Activated naive CD4-positive, alpha-beta T cell treated with Interleukin-2 at 50 U/mL for 16 hours (primary cell): Measurements from ENCODE around the gene GLI3.

ENCODE experiments used
- DNase-seq: peaks from one replicate; pipeline ENCODE4 v3.0.0-alpha.2; 2020

The GLI3 gene

GRCh38 chr7:42022056-42022455, 215.0 kb downstream of the GLI3 start:
- no peak for DNase-seq

DNA sequence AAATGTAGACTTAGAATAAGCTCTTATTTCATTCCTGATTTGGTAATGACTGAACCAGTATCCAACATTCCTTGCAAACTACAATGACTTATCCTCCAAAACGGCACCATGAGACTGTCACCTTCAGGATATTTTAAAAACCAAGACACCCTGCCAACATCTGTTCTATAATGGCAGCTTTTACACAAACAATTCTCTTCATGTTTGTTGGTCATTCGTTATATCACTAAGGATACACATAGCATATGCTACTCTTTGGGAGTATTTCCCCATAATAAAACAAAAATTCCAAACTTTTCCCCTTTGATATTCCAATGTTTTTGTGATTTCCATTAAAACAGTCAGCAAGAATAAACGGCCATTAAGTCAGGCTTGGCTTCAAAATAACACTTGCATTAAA, 215.4 kb downstream of the GLI3 start:
- no peak for DNase-seq

GRCh38 chr7:42020061-42020460, 216.9 kb downstream of the GLI3 start:
- DNase-seq, result no peak

- no peak for DNase-seq
These were observed 219.5 kb downstream of the GLI3 start for GRCh38 chr7:42017349-42017986.

DNA sequence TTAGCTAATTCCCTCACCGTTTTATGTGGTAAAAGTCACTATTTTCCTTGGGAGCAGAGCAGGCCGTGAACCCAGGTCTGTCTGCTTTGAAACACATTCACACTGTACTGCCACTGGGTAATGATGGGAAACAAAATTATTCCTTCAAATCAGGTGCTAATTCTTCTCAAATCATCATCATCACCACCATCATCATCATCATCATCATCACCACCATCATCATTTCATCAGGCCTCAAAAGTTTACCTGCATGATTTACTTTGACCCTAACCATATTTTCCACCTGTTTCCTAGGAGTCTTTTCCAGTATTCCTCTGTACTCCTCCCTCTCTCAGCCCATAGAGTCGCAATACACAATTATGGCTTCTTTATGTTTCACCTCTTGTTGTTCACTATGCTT, 220.5 kb downstream of the GLI3 start:
- DNase-seq, result no peak

GRCh38 chr7:42014625-42015618, 222.1 kb downstream of the GLI3 start:
- peak; percentile 15 for DNase-seq

- DNase-seq, result no peak
These were observed 224.1 kb downstream of the GLI3 start for GRCh38 chr7:42012786-42013360.

DNA sequence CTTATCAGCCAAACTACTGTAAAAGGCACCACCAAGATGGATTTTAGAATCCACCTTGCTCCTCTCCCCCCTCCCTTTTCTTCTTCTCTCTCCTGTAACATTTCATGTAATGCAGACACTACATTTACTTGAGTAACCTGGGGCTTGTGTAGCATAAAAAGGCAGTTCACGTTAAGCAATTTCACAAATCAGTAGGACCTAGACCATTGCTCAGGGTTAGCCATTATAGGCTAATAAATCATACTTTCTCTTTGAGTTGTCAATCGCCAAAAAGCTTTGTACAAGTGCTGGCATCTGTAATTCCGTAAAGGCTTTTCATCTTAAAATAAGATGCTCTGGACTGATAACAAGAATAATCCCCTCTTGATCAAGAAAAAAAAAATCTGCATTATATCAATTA, 224.7 kb downstream of the GLI3 start:
- no peak for DNase-seq

DNA sequence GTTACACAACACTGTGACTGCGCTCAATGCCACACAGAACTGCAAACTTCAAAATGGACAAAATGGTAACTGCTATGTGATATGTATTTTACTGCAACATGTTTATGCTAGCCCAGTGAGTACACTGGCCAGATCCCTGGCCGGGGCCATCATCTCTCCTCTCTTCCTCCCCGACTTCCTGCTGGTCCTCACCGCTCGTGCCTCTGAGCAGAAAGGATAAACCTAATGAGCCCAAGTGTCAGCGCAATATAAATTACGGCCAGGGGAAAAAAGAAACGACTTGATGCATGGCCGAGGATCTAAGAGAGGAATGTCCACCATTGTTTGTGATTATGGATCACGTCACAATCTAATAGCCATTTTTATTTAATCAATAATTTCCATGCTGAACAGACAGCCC, 225.2 kb downstream of the GLI3 start:
- DNase-seq, result no peak

DNA sequence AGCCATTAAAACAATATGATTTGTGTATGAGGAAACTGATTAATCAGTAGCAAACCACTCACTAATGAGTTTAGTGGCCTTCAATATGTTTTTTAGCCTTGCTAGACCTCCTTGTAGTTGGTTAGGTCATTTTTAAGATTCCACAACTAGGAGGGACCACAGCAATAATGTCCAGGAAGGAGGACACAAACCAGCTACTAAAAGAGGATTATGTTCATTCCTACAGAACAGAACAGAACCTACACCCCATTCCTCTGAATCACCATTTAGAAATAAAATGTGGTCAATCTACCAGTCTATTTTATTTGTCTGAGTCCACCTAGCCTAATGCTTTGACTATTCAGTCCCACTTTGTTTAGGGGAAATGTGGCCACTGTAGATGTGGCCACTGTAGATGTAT, 226.3 kb downstream of the GLI3 start:
- no peak for DNase-seq

DNA sequence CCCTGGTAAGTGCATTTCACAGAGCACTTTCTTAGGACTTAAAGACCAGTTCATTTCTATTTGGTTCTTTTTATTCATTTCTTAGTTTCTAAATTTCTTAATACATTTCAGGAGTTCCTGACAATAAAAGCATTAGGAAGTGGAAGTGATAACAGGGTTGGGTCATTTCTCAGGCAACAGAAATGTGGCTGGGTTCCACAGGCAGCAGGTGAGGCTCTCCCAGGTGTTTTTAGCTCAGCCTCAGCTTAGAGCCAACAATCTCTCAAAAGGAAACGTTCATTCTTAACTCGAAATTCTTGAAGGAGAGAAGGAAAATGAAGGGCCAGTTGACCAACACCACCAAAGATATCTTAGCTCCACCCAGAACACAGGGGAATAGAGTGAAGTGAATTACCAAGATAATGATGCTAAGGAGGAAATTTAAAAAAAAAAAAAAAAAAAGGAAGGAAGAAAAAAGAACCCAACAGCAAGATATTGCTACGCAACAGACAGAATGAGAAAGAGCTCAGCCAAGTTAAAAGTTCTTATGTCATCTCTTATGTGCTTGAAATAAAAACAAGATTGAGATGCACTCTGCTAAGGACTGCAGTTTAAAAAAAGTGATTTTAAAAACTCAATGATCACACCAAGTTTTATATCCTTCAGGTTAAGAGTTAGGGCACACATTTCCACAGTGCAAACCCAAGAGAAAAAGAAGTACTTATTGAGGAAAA, 230.1 kb downstream of the GLI3 start:
- no peak for DNase-seq

DNA sequence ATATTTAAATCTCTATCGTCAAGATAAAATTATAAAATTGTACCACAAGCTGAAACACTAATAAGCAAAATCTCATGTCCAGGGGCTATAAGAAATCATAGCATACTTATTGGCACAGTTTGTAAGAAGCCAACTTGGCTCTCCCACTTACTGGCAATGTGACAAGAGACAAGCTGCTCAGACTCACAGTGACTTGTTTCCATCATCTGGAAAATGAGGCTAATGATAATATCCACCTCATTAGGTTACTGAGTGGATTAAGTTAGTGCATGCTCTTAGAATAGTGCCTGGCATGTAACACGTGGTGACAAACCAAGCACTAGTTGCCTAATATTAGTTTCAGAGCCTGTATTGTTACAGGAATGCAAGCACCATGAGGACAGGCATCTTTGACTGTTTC, 234.4 kb downstream of the GLI3 start:
- DNase-seq, result no peak

DNA sequence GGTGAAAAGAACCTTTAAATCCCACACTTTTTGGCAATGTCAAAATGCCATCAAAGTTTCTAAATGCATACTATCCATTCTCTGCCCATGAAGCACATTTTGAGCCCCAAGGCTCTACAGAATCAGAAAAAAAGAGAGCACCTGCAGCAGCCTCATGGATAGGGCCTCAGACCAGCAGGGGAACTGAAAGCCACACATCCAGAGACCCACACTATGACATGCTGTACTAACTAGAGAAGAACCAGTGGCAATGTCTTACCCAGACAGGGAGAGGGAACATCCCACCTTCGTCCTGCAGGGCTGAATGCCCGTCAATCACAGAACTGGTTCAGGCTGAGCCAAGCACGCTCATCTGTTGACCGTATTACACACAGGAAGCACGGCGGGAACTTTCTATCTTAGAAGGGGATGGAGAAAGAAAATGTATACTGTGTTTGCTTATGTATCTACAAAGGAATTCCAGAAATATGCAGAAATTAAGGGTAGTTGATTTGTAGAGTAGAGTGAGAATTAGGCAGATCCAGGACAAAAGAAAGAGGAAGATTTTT, 237.2 kb downstream of the GLI3 start:
- DNase-seq, result no peak

DNA sequence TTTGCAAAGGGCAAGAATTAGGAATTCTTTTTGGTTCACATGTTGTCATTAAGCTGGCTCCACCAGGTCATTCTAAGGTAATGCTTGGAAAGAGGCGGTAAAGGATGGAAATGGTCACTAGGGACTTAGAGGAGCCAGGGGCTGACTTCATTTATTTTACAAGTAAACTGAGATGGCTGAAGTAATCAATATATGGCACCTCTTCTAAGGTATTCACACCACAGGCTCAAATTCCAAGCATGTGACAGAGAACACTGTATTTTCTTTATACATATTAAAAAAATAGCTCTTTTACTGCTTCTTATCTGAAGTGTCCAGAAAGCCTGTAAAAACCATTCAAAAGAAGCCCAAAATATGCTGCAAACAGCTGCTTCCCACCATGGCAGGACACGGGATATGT, 239.0 kb downstream of the GLI3 start:
- no peak for DNase-seq

DNA sequence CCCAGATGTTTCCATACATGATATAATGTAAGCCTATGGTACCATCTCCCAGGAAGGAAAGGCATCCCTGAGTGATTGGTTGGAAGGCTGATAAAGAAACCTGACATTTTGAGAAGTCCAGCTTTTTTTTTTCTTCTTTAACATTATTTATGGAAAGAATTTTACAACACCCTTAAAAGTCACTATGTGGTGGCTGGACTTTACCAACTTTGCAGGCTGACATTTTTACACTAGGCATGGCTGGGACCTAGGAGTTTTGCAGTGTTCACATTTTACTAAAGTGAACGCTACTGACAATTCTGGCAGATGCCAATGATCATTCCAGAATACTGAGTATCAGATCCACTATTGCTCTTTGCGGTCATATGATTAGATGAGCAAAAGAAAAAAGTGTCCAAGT, 239.9 kb downstream of the GLI3 start:
- no peak for DNase-seq

- no peak for DNase-seq
These were observed 240.5 kb downstream of the GLI3 start for GRCh38 chr7:41996381-41997035.

- no peak for DNase-seq
These were observed 241.3 kb downstream of the GLI3 start for GRCh38 chr7:41995632-41996271.

DNA sequence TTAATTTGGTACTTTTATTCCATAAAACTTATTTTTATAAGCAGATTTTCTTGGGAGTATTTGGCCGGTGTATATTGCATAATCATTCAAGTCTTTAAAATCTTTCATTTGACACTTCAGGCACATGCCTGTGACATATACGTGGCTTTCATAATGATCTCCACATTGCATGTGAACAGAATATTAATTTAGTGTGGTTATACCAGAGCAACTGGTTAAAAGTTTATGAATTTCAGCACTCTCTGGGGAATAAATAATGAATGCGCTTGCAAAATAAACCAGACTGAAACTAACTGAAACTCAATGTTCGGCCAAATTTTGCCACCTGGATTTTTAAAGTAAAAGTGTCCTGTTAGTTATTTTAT, 242.3 kb downstream of the GLI3 start:
- no peak for DNase-seq

GRCh38 chr7:41994036-41994745, 242.8 kb downstream of the GLI3 start:
- DNase-seq, result no peak

DNA sequence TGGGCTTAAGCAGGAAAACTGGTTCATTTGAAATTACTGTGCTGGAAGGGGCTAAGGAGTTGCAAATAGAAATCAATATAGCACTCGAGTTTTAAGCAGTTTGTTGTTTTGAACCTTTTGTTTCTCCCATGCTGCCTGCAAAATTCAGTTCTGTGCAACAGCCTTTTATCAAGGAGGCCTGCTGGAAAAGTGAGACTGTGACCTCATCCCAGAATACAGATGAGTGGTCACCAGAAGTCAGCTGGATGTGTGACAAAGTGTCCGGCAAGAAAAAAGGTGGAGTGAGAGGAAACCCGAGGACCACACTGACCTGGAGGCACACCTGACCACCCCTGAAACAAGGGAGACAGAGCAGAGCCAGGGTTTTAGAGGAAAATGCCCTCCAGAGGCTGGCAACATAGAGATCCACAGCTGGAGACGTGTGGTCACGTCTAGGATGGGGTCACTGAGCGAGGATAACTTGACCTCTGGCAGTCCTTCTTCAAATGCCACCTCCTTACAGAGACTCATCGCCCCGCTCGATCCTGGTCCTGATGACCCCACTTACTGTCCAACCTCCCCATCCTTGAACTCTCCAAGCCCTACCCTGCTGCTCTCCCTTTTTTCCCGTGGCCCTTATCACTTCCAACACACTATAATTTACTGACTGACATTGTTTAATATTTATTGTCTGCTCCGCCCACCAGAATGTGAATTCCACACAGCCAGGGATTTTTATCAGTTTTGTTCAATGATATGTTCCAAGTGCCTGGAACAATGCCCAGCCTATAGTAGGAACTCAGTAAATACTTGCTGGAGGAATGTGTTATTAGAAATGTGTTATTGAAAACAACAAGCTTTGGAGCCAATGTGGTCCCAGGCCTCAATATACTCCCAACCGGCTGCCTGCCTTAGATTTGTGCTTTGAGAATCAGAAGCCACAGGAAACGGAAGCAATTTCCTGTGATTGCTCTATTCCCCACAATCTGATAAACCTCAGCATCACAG, 243.8 kb downstream of the GLI3 start:
- no peak for DNase-seq
